Measurements from ENCODE around the gene HRK. TPM values are rescaled to one million over a fixed set of nuclear protein-coding genes. Genes with fewer than 3 reads are reported as not detected.

Gene HRK
- total RNA-seq, 4 donors from 2014 or later: under 0.01 to 0.45 (median 0.08) TPM; not detected in 1

GRCh38 chr12:116919706-116920485, 38.7 kb upstream of the HRK start:
- Histone ChIP-seq H3K4me3 (no peak overlapping the region), H3K27me3 (no peaks in the 10 kb centered on the region), H3K36me3 (peaks cover 0 to 7% of the 10 kb centered on the region in 2 donors), H3K27ac (no peak overlapping the region), H3K9me3 (no peaks in the 10 kb centered on the region), H3K4me1 (peaks cover 0 to 15% (median 0%) of the 10 kb centered on the region in 3 donors)
- 62 to 95% methylated on average over 4 to 6 of the region's 6 CpGs for WGBS, 2 donors (ENCODE audit: low coverage in 1 of 2)
- ATAC-seq: no peak
- TF ChIP-seq EP300 (IDR thresholded peaks at IDR 0.05) (no peak), CTCF (IDR thresholded peaks at IDR 0.05) (no peak), POLR2A (IDR thresholded peaks at IDR 0.05) (no peak), POLR2AphosphoS5 (IDR thresholded peaks at IDR 0.05) (no peak)

- ATAC-seq: no peak
- H3K36me3 ChIP-seq: peaks cover 0 to 7% of the 10 kb centered on the region in 2 donors
- H3K4me3 ChIP-seq: no peak overlapping the region
- 74 to 92% methylated on average over 3 to 4 of the region's 4 CpGs for WGBS, 2 donors (ENCODE audit: low coverage in 1 of 2)
- no peaks in the 10 kb centered on the region for H3K27me3 ChIP-seq
- H3K9me3 ChIP-seq: no peaks in the 10 kb centered on the region
- no peak for TF ChIP-seq CTCF (IDR thresholded peaks at IDR 0.05)
- no peak for TF ChIP-seq POLR2AphosphoS5 (IDR thresholded peaks at IDR 0.05)
- TF ChIP-seq POLR2A (IDR thresholded peaks at IDR 0.05): no peak
- TF ChIP-seq EP300 (IDR thresholded peaks at IDR 0.05): no peak
- H3K27ac ChIP-seq: no peak overlapping the region
- H3K4me1 ChIP-seq: peaks cover 0 to 18% (median 0%) of the 10 kb centered on the region in 3 donors
These were observed 38.0 kb upstream of the HRK start for GRCh38 chr12:116919247-116919661.

GRCh38 chr12:116918464-116918863, 37.2 kb upstream of the HRK start:
- 100% methylated on average over 1 of the region's 2 CpGs for WGBS, 2 donors (ENCODE audit: low coverage in 1 of 2)
- TF ChIP-seq CTCF (IDR thresholded peaks at IDR 0.05): no peak
- no peak for TF ChIP-seq POLR2AphosphoS5 (IDR thresholded peaks at IDR 0.05)
- TF ChIP-seq POLR2A (IDR thresholded peaks at IDR 0.05): no peak
- no peak for TF ChIP-seq EP300 (IDR thresholded peaks at IDR 0.05)

GRCh38 chr12:116916714-116917114, 35.5 kb upstream of the HRK start:
- H3K27me3 ChIP-seq: no peaks in the 10 kb centered on the region
- WGBS, 2 donors (ENCODE audit: low coverage in 1 of 2): 80 to 86% methylated on average over 1 to 4 of the region's 5 CpGs
- TF ChIP-seq POLR2A (IDR thresholded peaks at IDR 0.05): no peak
- TF ChIP-seq CTCF (IDR thresholded peaks at IDR 0.05): peak in 1 of 4 experiments; percentile 7
- no peak overlapping the region for H3K27ac ChIP-seq
- no peak overlapping the region for H3K4me3 ChIP-seq
- peaks cover 0 to 7% of the 10 kb centered on the region in 2 donors for H3K36me3 ChIP-seq
- peaks cover 0 to 31% (median 2%) of the 10 kb centered on the region in 3 donors for H3K4me1 ChIP-seq
- no peaks in the 10 kb centered on the region for H3K9me3 ChIP-seq
- ATAC-seq: no peak

More at GRCh38 chr12:116918464-116918863, 37.2 kb upstream of the HRK start:
- H3K27ac ChIP-seq: no peak overlapping the region
- no peak for ATAC-seq
- H3K9me3 ChIP-seq: no peaks in the 10 kb centered on the region
- H3K27me3 ChIP-seq: no peaks in the 10 kb centered on the region
- H3K36me3 ChIP-seq: peaks cover 0 to 7% of the 10 kb centered on the region in 2 donors
- H3K4me3 ChIP-seq: no peak overlapping the region
- peaks cover 0 to 18% (median 0%) of the 10 kb centered on the region in 3 donors for H3K4me1 ChIP-seq

GRCh38 chr12:116916122-116916521, 34.9 kb upstream of the HRK start:
- TF ChIP-seq POLR2AphosphoS5 (IDR thresholded peaks at IDR 0.05): no peak
- no peak for TF ChIP-seq POLR2A (IDR thresholded peaks at IDR 0.05)
- no peak for TF ChIP-seq CTCF (IDR thresholded peaks at IDR 0.05)
- TF ChIP-seq EP300 (IDR thresholded peaks at IDR 0.05): no peak
- peaks cover 0 to 37% (median 2%) of the 10 kb centered on the region in 3 donors for H3K4me1 ChIP-seq
- no peak for ATAC-seq
- no peak overlapping the region for H3K4me3 ChIP-seq
- H3K9me3 ChIP-seq: no peaks in the 10 kb centered on the region
- H3K27me3 ChIP-seq: no peaks in the 10 kb centered on the region
- H3K27ac ChIP-seq: no peak overlapping the region
- H3K36me3 ChIP-seq: peaks cover 0 to 7% of the 10 kb centered on the region in 2 donors

All from gastroesophageal sphincter (tissue), 4 donors.